ENCODE measurements around the gene PLEKHH1.

The PLEKHH1 gene

DNA sequence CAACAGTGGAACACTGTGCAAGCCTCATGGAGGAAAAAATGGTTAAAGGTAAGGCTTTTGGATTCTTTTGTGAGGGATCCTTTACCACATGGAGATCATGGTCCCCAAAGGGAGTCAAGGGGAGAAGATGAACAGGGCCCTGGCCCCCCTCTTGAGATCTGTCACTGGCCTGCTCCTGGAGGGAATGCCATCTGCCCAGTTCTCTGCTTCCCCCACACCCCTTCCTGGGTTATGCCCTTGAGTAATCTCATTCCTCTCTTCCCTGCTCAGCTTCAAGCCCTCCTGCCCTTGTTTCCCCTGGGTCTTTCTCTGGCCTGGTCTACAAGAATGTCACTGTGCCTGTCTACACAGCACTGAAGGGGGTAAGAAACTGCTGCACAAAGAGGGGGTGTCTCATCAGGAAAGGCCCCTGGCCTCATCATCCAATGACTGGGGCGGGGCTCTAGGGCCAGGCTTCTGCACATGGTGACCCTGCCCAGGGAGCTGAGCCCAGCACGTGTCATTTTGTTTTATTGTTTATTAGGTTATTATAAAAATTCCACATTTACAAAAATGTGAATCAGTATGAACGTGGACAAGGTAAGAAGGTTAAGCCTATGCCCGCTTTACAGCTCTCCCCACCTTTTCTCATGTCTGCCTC, 36.7 kb downstream of the PLEKHH1 start:
- DNase-seq = no peak

GRCh38 chr14:67570453-67570852, 37.4 kb downstream of the PLEKHH1 start:
- no peak for DNase-seq

DNA sequence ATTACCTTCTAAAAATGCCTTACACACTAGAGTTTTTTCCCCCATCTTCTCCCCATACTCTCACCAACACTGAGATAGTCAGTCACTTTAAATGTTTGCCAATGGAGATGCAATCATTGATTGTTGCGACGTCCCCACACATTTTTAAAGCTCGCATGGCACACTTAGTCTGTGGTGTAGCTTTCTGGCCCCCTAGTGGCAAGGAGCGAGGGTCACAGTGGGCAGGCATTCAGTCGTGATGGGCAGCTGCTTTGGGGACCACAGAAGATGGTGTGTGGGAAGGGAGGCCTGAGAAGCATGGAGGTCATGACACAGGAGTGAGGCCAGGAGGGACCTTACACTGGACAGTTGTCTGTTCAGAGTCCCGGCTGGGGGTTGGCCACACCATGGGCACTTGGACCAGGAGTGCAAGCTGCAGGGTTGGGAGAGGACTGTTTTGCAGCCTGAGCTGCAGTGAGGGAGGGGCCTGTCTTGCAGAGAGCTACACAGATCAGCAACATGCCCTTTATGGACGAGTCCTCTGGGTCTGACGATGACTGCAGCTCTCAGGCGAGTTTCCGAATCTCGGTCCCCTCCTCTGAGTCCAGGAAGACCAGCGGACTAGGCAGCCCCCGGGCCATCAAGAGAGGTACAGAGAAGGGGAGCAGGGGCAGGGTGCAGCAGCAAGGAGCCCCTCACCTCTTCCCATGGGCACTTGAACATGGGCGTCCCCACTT, 38.3 kb downstream of the PLEKHH1 start:
- DNase-seq = peak; percentile 11

GRCh38 chr14:67571991-67572323, 38.9 kb downstream of the PLEKHH1 start:
- no peak for DNase-seq

GRCh38 chr14:67572608-67573007, 39.5 kb downstream of the PLEKHH1 start:
- no peak for DNase-seq

GRCh38 chr14:67573228-67574010, 40.3 kb downstream of the PLEKHH1 start:
- DNase-seq = no peak

- no peak for DNase-seq
These were observed 41.1 kb downstream of the PLEKHH1 start for GRCh38 chr14:67574156-67574555.

DNA sequence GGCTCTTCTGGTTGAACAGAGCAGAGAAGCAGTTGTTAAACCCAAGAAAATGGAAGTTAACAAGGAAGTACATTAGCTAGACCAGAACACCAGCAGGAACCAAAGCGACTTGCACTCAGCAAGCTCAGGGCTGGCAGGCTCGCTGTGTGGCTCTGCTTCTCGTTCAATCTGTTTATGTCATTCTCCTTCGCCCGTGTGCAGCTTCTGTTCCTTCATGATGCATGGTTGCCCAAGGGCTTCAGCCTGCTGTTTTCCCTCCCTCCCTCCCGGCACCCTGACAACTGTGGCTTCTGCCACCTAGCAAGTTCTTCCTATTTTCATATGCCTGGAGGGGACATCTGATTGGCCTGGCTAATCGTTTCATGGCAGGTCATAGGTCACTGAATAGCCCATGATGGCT, 41.7 kb downstream of the PLEKHH1 start:
- no peak for DNase-seq

GRCh38 chr14:67575684-67576083, 42.6 kb downstream of the PLEKHH1 start:
- no peak for DNase-seq

DNA sequence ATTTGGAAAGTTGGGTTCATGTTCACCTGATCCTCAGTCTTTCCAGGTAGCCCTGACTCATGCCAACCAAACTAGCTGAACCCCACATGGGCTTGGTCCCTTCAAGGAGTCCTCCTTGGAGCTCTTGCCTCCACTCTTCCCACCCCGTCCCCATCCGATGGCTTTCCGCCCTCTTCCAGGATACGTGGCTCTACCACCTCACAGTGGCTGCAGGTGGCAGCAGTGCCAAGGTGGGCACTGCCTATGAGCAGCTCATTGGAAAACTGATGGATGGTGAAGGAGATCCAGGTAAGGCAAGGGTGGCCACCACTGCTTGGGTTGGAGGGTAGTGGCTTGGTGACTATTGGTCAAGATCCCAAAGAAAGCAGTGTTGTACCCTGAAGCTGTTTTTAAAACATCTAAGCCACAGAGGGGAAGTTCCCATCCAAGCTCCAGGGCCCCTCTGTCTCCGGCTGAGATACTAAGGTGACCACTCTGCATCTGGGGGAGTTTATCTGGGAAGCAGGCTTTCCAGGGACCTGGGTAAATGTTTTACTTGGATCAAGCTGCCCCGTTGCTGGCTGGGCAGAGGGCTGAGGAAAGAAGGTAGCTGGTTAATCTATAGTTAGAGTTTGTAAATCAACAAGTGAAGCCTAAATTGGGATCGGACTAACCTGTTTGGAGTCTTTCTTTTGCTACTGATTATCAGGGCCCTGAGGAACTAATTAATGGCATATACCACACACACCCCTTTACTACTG, 43.3 kb downstream of the PLEKHH1 start:
- DNase-seq = no peak

DNA sequence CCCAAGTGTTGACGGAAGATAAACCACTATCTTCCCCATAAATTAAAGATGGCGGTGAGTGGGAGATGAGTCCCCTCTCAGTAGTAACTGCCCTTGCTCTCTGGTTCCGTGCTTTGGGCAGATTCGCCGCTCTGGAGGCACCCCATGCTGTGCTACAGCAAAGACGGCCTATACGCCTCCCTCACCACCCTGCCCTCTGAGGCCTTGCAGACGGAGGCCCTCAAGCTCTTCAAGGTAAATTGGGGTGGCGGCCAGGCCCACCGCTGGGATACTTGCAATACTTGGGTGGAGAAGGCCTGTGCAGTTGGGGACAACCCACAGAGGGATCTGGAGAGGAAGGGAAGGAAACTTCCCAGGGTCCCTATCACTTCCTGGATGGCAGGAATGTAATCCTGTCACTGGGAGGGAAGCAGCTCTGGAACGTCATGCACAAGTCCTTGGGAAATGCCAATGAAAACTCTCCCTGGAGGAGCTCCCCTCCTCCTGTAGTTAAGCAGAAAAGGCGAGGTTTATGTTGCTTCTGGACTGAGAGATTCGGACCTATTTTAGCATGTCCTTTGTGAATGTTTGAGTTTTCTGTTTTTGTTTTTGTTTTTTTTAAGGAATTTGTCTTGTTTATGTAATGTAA, 44.2 kb downstream of the PLEKHH1 start:
- no peak for DNase-seq

GRCh38 chr14:67577909-67578749, 45.0 kb downstream of the PLEKHH1 start:
- DNase-seq = no peak

GRCh38 chr14:67579040-67579439, 46.0 kb downstream of the PLEKHH1 start:
- DNase-seq = no peak

GRCh38 chr14:67579636-67580035, 46.5 kb downstream of the PLEKHH1 start:
- DNase-seq = no peak

DNA sequence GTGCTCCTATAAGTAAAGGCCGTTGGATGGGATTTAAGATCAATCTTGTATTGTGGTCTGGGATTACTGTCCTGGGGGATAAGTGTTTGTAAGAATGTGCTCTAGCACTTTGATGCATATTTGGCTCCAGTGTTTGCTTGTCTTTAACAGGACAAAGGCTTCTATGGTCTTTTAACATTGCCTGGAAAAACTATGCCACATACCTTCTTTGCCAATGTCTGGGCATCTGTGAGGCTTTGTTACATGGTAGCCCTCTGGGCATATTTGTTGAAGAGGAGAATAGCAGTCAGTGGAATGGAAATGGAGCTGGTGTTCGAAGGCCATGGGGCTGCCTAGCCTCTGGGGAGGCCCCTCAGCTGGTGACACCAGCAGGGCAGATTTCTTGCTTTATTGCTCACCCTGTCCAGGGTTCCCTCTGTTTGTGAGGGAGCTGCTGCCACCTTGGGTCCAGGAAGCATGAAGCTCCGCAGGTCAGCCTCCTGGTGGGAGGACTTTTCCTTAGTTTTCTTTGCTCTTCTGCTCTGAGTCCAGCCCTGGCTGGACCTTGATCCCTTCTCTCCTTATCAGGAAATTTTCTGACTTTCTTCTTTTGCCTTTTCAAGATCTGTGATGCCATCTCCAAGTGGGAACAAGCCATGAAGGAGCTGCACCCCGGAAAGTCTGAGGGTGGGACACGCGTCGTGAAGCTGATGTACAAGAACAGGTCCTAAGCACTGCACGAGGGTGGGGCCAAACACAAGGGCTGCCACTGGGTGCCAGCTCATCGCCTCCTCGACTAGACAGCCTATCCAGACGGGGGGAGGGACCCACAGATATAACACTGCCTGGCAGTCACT, 47.5 kb downstream of the PLEKHH1 start:
- DNase-seq = no peak

- no peak for DNase-seq
These were observed 48.6 kb downstream of the PLEKHH1 start for GRCh38 chr14:67581643-67582042.

GRCh38 chr14:67582061-67582460, 49.0 kb downstream of the PLEKHH1 start:
- DNase-seq = no peak

DNA sequence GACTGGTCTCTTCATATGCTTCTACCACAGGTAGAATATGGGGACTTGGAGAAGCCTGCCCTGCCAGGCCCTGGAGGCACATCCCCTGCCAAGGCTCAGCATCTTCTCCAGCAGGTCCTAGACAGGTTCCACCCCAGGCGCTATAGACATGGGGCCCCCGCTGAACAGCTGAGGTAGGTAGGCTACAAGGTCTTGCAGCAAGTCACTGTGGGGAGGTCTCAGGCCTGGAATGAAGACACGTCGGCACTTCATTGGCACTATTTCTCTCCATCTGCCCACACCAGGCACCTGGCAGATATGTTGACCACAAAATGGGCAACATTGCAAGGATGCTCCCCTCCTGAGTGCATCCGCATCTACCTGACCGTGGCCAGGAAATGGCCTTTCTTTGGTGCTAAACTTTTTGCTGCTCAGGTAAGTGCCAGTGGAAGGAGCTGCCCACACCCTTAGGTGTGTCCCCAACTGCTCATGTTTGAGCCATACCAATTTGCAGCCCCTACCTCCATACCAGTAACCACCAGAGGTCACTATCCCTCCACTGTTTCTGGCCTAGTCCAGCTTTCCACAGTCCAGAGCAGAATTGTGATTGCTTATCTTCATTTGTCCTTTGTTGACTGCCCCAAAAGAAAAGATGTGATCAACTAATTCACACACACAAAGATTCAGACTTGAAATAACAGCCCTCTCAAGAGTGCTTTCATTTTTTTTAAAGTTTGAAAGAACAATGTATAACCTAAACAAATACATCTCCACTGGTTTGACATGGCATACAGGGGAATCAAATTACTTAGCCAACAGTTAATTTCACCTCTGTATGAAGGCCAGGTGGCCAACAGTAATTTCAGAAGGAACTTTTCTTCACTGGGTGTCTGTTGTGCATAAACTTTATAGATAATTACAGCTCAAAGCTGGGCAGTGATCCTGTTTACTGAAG, 50.9 kb downstream of the PLEKHH1 start:
- DNase-seq = peak; percentile 32

GRCh38 chr14:67584978-67585377, 51.9 kb downstream of the PLEKHH1 start:
- no peak for DNase-seq

DNA sequence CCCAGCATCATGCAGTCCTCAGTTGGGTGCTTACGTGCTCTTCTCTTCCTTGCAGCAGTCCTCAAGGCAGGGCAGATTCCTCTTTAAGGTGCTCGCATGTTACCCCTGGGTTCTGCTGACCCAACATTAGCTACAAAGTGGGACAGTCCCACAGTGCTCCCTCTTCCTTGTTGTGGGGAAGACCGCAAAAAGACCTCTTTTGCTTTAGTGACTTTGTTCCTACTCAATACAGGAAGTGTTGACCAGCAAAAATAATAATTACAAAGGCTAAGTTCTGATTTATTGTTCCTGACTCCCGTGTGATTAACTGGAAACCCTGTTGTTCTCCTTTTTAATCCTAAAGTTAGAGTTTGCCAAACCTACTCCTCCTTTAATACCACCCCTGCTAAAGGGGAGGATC, 53.3 kb downstream of the PLEKHH1 start:
- no peak for DNase-seq
